ENCODE data around the gene FRMD4A. TPM values are rescaled to one million over a fixed set of nuclear protein-coding genes. Genes with fewer than 3 reads are reported as not detected.

Gene FRMD4A
- total and polyA plus RNA-seq, 10 of the 15 experiments (the other 5 are each of a cell fraction or from before 2014, with no cell fraction given): 17.8 to 75.2 (median 39.1) TPM

DNA sequence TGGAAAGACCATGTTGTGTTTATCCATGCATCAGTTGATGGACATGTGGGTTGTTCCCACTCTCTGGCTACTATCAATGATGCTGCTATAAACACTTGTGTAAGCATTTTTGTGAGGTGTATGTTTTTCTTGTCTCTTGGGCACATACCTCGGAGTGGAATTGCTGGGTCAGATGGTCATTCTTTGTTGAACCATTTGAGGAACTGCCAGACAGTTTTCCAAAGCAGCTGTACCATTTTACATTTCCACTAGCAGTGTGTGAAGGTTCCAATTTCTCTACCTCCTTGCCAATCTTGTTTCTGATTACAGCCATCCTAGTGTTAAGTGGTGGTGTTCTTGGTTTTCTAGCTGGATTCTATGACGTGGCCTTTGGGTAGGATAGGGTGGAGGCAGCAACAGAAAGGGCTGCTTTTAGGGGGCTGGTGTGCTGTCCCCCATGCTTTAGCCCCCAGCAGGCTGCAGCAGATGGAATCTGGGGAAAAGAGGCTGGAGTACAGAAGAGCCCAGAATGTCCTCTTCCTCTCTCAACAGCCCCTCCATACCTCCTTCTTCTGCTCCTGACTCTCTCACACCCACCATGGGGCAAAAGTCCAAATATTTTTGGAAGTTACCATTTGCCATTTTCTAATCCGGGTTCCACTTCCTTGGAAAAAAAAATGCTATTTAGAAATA is 352.7 kb downstream of the FRMD4A start:
- SMC1A ChIA-PET (ENCODE audit: uncharacterized antibody, unreplicated experiment): interaction anchor here (0.7 to 0.9 kb wide), 2 partner anchors 32 to 110 kb away, joined by 3 read pairs; no protein-coding TSS in a partner anchor
- CTCF ChIA-PET: no interaction called here

DNA sequence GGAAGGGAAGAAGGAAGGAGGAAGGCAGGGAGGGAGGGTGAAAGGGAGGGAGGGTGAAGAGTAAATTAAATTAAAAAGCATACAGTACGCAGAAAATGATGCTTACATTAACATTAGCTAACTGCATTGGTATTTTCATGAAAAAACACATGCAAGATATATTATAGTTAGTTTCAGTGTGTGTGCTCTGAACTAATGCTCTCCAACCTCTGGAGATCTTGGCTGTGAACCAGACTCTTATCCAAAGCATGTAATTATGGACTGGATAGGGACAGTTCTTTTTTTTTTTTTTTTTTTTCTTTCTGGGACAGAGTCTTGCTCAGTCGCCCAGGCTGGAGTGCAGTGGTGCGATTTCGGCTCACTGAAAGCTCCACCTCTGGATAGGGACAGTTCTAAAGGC is 357.0 kb downstream of the FRMD4A start:
- ChIA-PET SMC1A (ENCODE audit: uncharacterized antibody, unreplicated experiment) (interaction anchor here (0.9 to 1.1 kb wide), 3 partner anchors 11 to 44 kb away, joined by 3 read pairs; no protein-coding TSS in a partner anchor), CTCF (interaction anchor here (0.8 kb wide), 1 partner anchor 11 kb away, joined by 3 read pairs; no protein-coding TSS in a partner anchor), RAD21 (ENCODE audit: unreplicated experiment) (no interaction called here), POLR2A (interaction anchor here (0.6 to 1.0 kb wide), 2 partner anchors 13 to 149 kb away, joined by 3 to 6 read pairs; no protein-coding TSS in a partner anchor)
- intact Hi-C loops (cut with micrococcal nuclease; ENCODE audit: unreplicated experiment) (no loop called here), in situ Hi-C loops (cut with MboI) (no loop called here)
- ATAC-seq (no peak), FAIRE-seq (no peak), DNase-seq (ENCODE audit: low read depth, low spot score) (no peak)
- Histone ChIP-seq H3K9ac (ENCODE audit: control insufficient read depth, insufficient read depth, low read length) (no peak overlapping the region), H3K79me2 (ENCODE audit: control insufficient read depth, insufficient read depth, low read length) (no peaks in the 10 kb centered on the region), H4K20me1 (ENCODE audit: control insufficient read depth, insufficient read depth) (no peaks in the 10 kb centered on the region), H3K27me3 (replicated peaks in 1 of 2; ENCODE audit: control insufficient read depth in 2 of 2, insufficient read depth in 2 of 2, low read length in 1 of 2) (no peaks in the 10 kb centered on the region), H3K9me3 (replicated peaks; ENCODE audit: control insufficient read depth, insufficient read depth, low read length) (no peaks in the 10 kb centered on the region), H3K4me3 (no peak overlapping the region), H3K4me2 (ENCODE audit: control insufficient read depth, insufficient read depth) (no peak overlapping the region), H3K36me3 (ENCODE audit: control insufficient read depth in 2 of 2, insufficient read depth in 2 of 2, low read length in 1 of 2) (no peaks in the 10 kb centered on the region; a peak in 2 of 4 replicates), H3K27ac (ENCODE audit: control insufficient read depth, insufficient read depth) (no peak overlapping the region), H2AFZ (ENCODE audit: control insufficient read depth, low read depth, low read length) (no peak overlapping the region), H3K4me1 (ENCODE audit: control insufficient read depth, insufficient read depth, low read length) (peaks cover 13% of the 10 kb centered on the region)
- BruUV-seq (replicated peaks): no TSS peak
- WGBS (ENCODE audit: insufficient coverage, insufficient replicate concordance, low lambda C conversion rate, missing lambda C conversion rate): 47% methylated on average over 4 of the region's 4 CpGs
- TF ChIP-seq POLR2AphosphoS5 (IDR thresholded peaks at IDR 0.05; ENCODE audit: low read length) (no peak), MTA2 (IDR thresholded peaks at IDR 0.05; ENCODE audit: low read depth) (no peak), SREBF1 (IDR thresholded peaks at IDR 0.05; ENCODE audit: low read length) (no peak), BCL11A (IDR thresholded peaks at IDR 0.05; ENCODE audit: low read depth, low read length) (no peak), ZNF384 (IDR thresholded peaks at IDR 0.05; ENCODE audit: borderline replicate concordance, low read depth, low read length) (no peak), JUNB (IDR thresholded peaks at IDR 0.05) (no peak), SUPT20H (IDR thresholded peaks at IDR 0.05; ENCODE audit: borderline replicate concordance, control insufficient read depth, low read depth, low read length) (no peak), EED (IDR thresholded peaks at IDR 0.05; ENCODE audit: low read depth) (no peak)
- TF ChIP-seq, protein P1, sequence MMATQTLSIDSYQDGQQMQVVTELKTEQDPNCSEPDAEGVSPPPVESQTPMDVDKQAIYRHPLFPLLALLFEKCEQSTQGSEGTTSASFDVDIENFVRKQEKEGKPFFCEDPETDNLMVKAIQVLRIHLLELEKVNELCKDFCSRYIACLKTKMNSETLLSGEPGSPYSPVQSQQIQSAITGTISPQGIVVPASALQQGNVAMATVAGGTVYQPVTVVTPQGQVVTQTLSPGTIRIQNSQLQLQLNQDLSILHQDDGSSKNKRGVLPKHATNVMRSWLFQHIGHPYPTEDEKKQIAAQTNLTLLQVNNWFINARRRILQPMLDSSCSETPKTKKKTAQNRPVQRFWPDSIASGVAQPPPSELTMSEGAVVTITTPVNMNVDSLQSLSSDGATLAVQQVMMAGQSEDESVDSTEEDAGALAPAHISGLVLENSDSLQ (IDR thresholded peaks at IDR 0.05): no peak
- TF ChIP-seq, protein P2, sequence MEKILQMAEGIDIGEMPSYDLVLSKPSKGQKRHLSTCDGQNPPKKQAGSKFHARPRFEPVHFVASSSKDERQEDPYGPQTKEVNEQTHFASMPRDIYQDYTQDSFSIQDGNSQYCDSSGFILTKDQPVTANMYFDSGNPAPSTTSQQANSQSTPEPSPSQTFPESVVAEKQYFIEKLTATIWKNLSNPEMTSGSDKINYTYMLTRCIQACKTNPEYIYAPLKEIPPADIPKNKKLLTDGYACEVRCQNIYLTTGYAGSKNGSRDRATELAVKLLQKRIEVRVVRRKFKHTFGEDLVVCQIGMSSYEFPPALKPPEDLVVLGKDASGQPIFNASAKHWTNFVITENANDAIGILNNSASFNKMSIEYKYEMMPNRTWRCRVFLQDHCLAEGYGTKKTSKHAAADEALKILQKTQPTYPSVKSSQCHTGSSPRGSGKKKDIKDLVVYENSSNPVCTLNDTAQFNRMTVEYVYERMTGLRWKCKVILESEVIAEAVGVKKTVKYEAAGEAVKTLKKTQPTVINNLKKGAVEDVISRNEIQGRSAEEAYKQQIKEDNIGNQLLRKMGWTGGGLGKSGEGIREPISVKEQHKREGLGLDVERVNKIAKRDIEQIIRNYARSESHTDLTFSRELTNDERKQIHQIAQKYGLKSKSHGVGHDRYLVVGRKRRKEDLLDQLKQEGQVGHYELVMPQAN (conservative IDR thresholded peaks at IDR 0.05): no peak

More for the DNA sequence above, 352.7 kb downstream of the FRMD4A start:
- ChIA-PET RAD21 (ENCODE audit: unreplicated experiment) (no interaction called here), POLR2A (no interaction called here)
- Histone ChIP-seq H3K4me2 (ENCODE audit: control insufficient read depth, insufficient read depth) (no peak overlapping the region), H2AFZ (ENCODE audit: control insufficient read depth, low read depth, low read length) (no peak overlapping the region), H3K27me3 (replicated peaks in 1 of 2; ENCODE audit: control insufficient read depth in 2 of 2, insufficient read depth in 2 of 2, low read length in 1 of 2) (no peaks in the 10 kb centered on the region), H3K27ac (ENCODE audit: control insufficient read depth, insufficient read depth) (no peak overlapping the region), H3K4me3 (no peak overlapping the region), H3K9me3 (replicated peaks; ENCODE audit: control insufficient read depth, insufficient read depth, low read length) (no peaks in the 10 kb centered on the region), H4K20me1 (ENCODE audit: control insufficient read depth, insufficient read depth) (no peaks in the 10 kb centered on the region), H3K9ac (ENCODE audit: control insufficient read depth, insufficient read depth, low read length) (no peak overlapping the region), H3K79me2 (ENCODE audit: control insufficient read depth, insufficient read depth, low read length) (no peaks in the 10 kb centered on the region; the same call in 1 of the 2 replicates), H3K36me3 (ENCODE audit: control insufficient read depth in 2 of 2, insufficient read depth in 2 of 2, low read length in 1 of 2) (no peaks in the 10 kb centered on the region; a peak in 1 of 4 replicates), H3K4me1 (ENCODE audit: control insufficient read depth, insufficient read depth, low read length) (no peaks in the 10 kb centered on the region)
- whole genome bisulfite sequencing (ENCODE audit: insufficient coverage, insufficient replicate concordance, low lambda C conversion rate, missing lambda C conversion rate): 4% methylated on average over 3 of the region's 3 CpGs
- no TSS peak for BruUV-seq (replicated peaks)
- FAIRE-seq (no peak), ATAC-seq (no peak), DNase-seq (ENCODE audit: low read depth, low spot score) (no peak)
- no peak for TF ChIP-seq BCL11A (IDR thresholded peaks at IDR 0.05; ENCODE audit: low read depth, low read length)
- TF ChIP-seq, protein P3, sequence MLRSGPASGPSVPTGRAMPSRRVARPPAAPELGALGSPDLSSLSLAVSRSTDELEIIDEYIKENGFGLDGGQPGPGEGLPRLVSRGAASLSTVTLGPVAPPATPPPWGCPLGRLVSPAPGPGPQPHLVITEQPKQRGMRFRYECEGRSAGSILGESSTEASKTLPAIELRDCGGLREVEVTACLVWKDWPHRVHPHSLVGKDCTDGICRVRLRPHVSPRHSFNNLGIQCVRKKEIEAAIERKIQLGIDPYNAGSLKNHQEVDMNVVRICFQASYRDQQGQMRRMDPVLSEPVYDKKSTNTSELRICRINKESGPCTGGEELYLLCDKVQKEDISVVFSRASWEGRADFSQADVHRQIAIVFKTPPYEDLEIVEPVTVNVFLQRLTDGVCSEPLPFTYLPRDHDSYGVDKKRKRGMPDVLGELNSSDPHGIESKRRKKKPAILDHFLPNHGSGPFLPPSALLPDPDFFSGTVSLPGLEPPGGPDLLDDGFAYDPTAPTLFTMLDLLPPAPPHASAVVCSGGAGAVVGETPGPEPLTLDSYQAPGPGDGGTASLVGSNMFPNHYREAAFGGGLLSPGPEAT (IDR thresholded peaks at IDR 0.05; ENCODE audit: low read depth): no peak
- intact Hi-C loops (cut with micrococcal nuclease; ENCODE audit: unreplicated experiment) (no loop called here), in situ Hi-C loops (cut with MboI) (no loop called here)

Data from GM12878 (cell line).